H1 (cell line): ENCODE data around the gene TNFAIP2. TPM values are rescaled to one million over a fixed set of nuclear protein-coding genes. Genes with fewer than 3 reads are reported as not detected.

ENCODE experiments used
- BRCA1 ChIP-seq: IDR thresholded peaks from 2 replicates; pipeline ENCODE4 v1.6.1; 2012; ENCODE audit warnings: low read depth, low read length, improper control_type of control experiment
- KDM1A ChIP-seq: fragments of 200-600, 300-600 bp; sonication (generic); IDR thresholded peaks from 2 replicates; pipeline ENCODE4 v1.7.1; 2016; ENCODE audit warnings: mild to moderate bottlenecking, low read length, borderline replicate concordance
- MAFK ChIP-seq: IDR thresholded peaks from 2 replicates; pipeline ENCODE4 v1.6.1; 2012; ENCODE audit warnings: low read depth, mild to moderate bottlenecking, improper control_type of control experiment, low read length
- SIX5 ChIP-seq: IDR thresholded peaks from 2 replicates; pipeline ENCODE4 v1.6.1; 2011; ENCODE audit warnings: mild to moderate bottlenecking, low read depth, low read length
- SP1 ChIP-seq: IDR thresholded peaks from 2 replicates; pipeline ENCODE4 v1.6.1; 2011; ENCODE audit warnings: low read depth, low read length
- TBP ChIP-seq: IDR thresholded peaks from 2 replicates; pipeline ENCODE4 v1.6.1; 2011; ENCODE audit warnings: low read depth, low read length, improper control_type of control experiment
- TCF12 ChIP-seq: IDR thresholded peaks from 2 replicates; pipeline ENCODE4 v1.6.1; 2011; ENCODE audit warnings: low read depth, mild to moderate bottlenecking, low read length
- TEAD4 ChIP-seq: IDR thresholded peaks from 2 replicates; pipeline ENCODE4 v1.6.1; 2012; ENCODE audit warnings: low read depth, low read length, inconsistent platforms, mixed read lengths
- polyA plus RNA-seq, 7 experiments: library from polyadenylated mRNA; depleted of rRNA in 3 of 7; stranded (reverse) in 5 of 7; unstranded in 2 of 7; fragments of >200 nt in 5 of 7; fragments of 200-250 nt in 2 of 7; gene quantifications; 1 replicate in 5 of 7; 2 replicates in 1 of 7; 4 replicates in 1 of 7; pipeline versions ENCODE4 v1.2.1 to v1.2.3, GENCODE V29; 2011 to 2013; ENCODE audit warnings: missing spikeins in 2 of 7, mixed read lengths in 2 of 7
- total RNA-seq: library from RNA; stranded (reverse); fragmentation: NEBNext Ultra II Directional; extraction: Animal tissue kit (Norgen Biotek cat#: 25700); gene quantifications from 2 replicates; pipeline ENCODE4 v1.2.1, GENCODE V29; 2021
- TF ChIP-seq, protein P1 (sequence below): IDR thresholded peaks from 2 replicates; pipeline ENCODE4 v1.6.1; 2011; ENCODE audit warnings: low read depth, mild to moderate bottlenecking, low read length; ENCODE audit not compliant: insufficient read depth

Gene TNFAIP2
- total and polyA plus RNA-seq, 2 of the 8 experiments (the other 6 are each of a cell fraction or from before 2014, with no cell fraction given), result 28.3 to 34.5 TPM

DNA sequence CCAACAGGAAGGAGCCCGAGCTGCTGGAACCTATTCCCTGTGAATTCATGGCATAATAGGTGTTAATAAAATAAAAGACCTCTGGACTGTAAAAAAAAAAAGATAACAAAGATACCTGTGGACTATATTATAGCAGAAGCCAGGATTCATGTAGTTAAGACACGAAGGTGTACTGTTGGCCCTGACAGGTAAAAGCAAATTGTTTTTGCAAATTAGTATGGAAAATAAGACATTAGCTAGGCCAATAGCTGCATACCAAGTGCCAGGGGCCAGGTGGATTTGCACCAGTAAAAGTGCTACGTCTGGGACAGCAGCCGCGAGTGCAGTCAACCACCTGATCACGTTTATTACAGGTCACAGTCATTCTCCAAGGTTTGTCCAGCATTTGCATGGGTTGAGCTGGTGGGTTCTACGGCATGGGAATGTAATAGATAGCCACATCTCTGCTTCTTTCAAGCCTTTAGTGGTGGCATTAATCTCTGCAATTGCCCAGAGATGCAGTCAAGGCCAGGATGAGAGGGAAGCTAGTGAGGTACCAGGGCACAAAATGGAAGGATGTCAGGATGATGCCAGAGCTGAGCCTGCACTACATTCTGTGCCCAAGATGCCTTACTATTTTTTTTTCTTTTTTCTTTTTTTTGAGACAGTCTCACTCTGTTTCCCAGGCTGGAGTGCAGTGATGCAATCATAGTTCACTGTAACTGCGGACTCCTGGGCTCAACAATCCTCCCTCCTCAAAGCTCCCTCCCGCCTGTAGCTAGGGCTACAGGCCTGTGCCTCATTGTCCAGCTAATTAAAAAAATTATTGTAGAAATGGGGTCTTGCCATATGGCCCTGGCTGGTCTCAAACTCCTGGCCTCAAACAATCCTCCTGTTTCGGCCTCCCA is 26.3 kb downstream of the TNFAIP2 start (continued):
- TF ChIP-seq, protein P1, sequence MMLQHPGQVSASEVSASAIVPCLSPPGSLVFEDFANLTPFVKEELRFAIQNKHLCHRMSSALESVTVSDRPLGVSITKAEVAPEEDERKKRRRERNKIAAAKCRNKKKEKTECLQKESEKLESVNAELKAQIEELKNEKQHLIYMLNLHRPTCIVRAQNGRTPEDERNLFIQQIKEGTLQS, result no peak
- TF ChIP-seq KDM1A, result no peak
- no peak for TF ChIP-seq SP1
- TF ChIP-seq BRCA1, result no peak
- TF ChIP-seq TEAD4, result no peak
- TF ChIP-seq TBP, result no peak
- no peak for TF ChIP-seq MAFK
- TF ChIP-seq SIX5, result no peak
- TF ChIP-seq TCF12, result no peak
